CD4-positive, alpha-beta memory T cell (primary cell): Measurements from ENCODE around the gene LPCAT3. TPM values are rescaled to one million over a fixed set of nuclear protein-coding genes. Genes with fewer than 3 reads are reported as not detected.

ENCODE experiments used
- CTCF ChIA-PET: fragments of 350-600 bp; sonication (Branson Sonifier 250); formaldehyde crosslinking; loops from one replicate; lab custom pipeline; 2021; ENCODE audit warnings: inconsistent platforms; ENCODE audit not compliant: partially characterized antibody; lab: Charles Lee
- POLR2A ChIA-PET: fragments of 350-600 bp; sonication (Branson Sonifier 250); formaldehyde crosslinking; loops from one replicate; lab custom pipeline; 2021; ENCODE audit not compliant: partially characterized antibody; lab: Charles Lee
- DNase-seq, 5 donors: peaks; one replicate each; pipeline versions ENCODE4 v3.0.0 to v3.0.0-alpha.2; 2020 to 2022; ENCODE audit warnings: mixed read lengths in 1 of 5
- H3K27ac ChIP-seq: one replicate; pipeline ENCODE4 v1.7.0; 2013; ENCODE audit warnings: low read depth, low read length
- H3K27me3 ChIP-seq: 2 replicates; pipeline ENCODE4 v1.7.0; 2013; ENCODE audit warnings: mild to moderate bottlenecking, low read length, moderate library complexity; ENCODE audit not compliant: insufficient read depth
- H3K36me3 ChIP-seq: 2 replicates; pipeline ENCODE4 v1.7.0; 2013; ENCODE audit warnings: mild to moderate bottlenecking, low read length, moderate library complexity; ENCODE audit not compliant: insufficient read depth
- H3K4me1 ChIP-seq: 2 replicates; pipeline ENCODE4 v1.7.0; 2013; ENCODE audit warnings: mild to moderate bottlenecking, low read length, moderate library complexity; ENCODE audit not compliant: insufficient read depth
- H3K4me3 ChIP-seq, 2 donors: one replicate each; pipeline ENCODE4 v1.7.0; 2013; ENCODE audit warnings: low read length in 2 of 2, mild to moderate bottlenecking in 1 of 2
- H3K9me3 ChIP-seq, 2 donors: one replicate each; pipeline ENCODE4 v1.7.0; 2013; ENCODE audit warnings: low read length in 2 of 2, control low read depth in 1 of 2; ENCODE audit not compliant: control insufficient read depth in 1 of 2
- H3K27ac Mint-ChIP-seq, 7 donors: one replicate each; pipeline ENCODE4 v1.8.0; 2020 to 2021; ENCODE audit warnings: mixed read lengths in 7 of 7, mild to moderate bottlenecking in 6 of 7, inconsistent platforms in 3 of 7, moderate library complexity in 3 of 7
- H3K27me3 Mint-ChIP-seq, 2 donors: one replicate each; pipeline ENCODE4 v1.8.0; 2020 to 2021; ENCODE audit warnings: mixed read lengths in 2 of 2
- H3K36me3 Mint-ChIP-seq, 2 donors: one replicate each; pipeline ENCODE4 v1.8.0; 2020 to 2021; ENCODE audit warnings: mixed read lengths in 2 of 2, inconsistent platforms in 1 of 2, mild to moderate bottlenecking in 1 of 2
- H3K4me1 Mint-ChIP-seq, 4 donors: one replicate each; pipeline ENCODE4 v1.8.0; 2020 to 2021; ENCODE audit warnings: mixed read lengths in 4 of 4, mild to moderate bottlenecking in 1 of 4
- H3K4me3 Mint-ChIP-seq, 8 donors: one replicate each; pipeline ENCODE4 v1.8.0; 2020 to 2021; ENCODE audit warnings: mixed read lengths in 8 of 8, mild to moderate bottlenecking in 7 of 8, moderate library complexity in 6 of 8, inconsistent platforms in 3 of 8
- H3K9me3 Mint-ChIP-seq, 8 donors: one replicate each; pipeline ENCODE4 v1.8.0; 2020 to 2021; ENCODE audit warnings: mixed read lengths in 8 of 8, mild to moderate bottlenecking in 5 of 8, inconsistent platforms in 3 of 8, moderate library complexity in 1 of 8
- intact Hi-C: fragments of 100-400 bp; cut with micrococcal nuclease; formaldehyde crosslinking; loops from one replicate; pipeline ENCODE4 v1.15.1; 2023
- polyA plus RNA-seq, 2 donors: library from polyadenylated mRNA; unstranded; fragments of 300-500 nt; fragmentation: Illumina TruSeq; gene quantifications; one replicate each; pipeline ENCODE4 v1.2.3, GENCODE V29; 2021
- total RNA-seq, 2 experiments: library from RNA; stranded (reverse); gene quantifications; one replicate each; pipeline ENCODE4 v1.2.3, GENCODE V29; 2021

Gene LPCAT3
- total and polyA plus RNA-seq, 4 experiments from 2014 or later, result 18.3 to 33.8 (median 23.4) TPM

DNA sequence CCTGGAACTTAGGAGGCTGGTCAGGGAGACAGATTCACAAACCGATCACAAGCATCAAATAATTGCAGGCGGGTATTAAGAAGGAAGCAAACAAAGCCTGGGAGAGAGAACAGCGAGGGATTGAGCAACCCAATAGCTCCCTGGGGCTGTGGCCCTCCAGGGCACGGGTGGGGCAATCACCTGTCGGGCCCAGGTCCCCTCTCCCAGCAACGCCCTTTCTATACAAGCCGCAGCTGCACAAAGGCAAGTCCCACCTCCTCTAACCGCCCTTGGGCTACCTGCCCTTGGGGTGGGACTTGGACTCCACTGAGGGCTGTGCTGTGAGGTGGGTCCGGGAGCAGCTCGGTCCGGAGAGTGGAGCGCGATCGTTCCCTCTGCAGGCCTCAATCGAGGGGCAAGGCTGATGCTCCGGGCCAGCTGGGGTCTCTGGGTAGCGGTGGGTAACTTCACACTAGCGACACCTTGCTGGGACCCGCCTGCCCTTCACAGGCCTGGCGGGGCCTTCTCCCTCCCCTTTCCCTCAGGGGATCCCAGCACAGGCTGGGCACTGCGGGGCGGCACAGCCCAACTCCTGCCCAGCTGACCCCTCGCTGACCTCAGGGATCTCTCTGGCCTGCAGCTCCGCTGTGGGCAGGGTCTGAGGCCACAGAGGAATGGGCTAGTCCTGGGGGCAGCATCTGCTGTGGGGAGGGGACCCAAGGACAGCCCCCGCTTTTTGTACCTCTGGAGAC, 55.8 kb downstream of the LPCAT3 start:
- Mint-ChIP-seq H3K27ac (peak overlapping the region; percentile 98 to 99 (median 99)), H3K4me3 (peak overlapping the region in 7 of 8 donors; percentile 63 to 98 (median 84)), H3K9me3 (no peaks in the 10 kb centered on the region), H3K27me3 (no peaks in the 10 kb centered on the region), H3K36me3 (peaks cover 36 to 52% of the 10 kb centered on the region in 2 donors), H3K4me1 (peaks cover 41 to 69% (median 55%) of the 10 kb centered on the region in 4 donors)
- Histone ChIP-seq H3K27ac (peak overlapping the region; percentile 96), H3K9me3 (no peaks in the 10 kb centered on the region), H3K27me3 (no peaks in the 10 kb centered on the region), H3K36me3 (peaks cover 36% of the 10 kb centered on the region), H3K4me3 (peak overlapping the region in 1 of 2 donors; percentile 10), H3K4me1 (peaks cover 74% of the 10 kb centered on the region)
- POLR2A ChIA-PET, result interaction anchor here (1.0 to 13.5 kb wide), 13 partner anchors 8 to 273 kb away, joined by 3 to 1807 read pairs (median 9); partner anchors contain the start of genes ATN1, C12orf57, C1RL and CDCA3
- DNase-seq, result no peak
- intact Hi-C loops, result no loop called here
- CTCF ChIA-PET, result interaction anchor here (1.0 to 13.5 kb wide), 7 partner anchors 18 to 151 kb away, joined by 3 to 774 read pairs (median 8); partner anchors contain the start of genes C12orf57, PTPN6 and RNU7-1

DNA sequence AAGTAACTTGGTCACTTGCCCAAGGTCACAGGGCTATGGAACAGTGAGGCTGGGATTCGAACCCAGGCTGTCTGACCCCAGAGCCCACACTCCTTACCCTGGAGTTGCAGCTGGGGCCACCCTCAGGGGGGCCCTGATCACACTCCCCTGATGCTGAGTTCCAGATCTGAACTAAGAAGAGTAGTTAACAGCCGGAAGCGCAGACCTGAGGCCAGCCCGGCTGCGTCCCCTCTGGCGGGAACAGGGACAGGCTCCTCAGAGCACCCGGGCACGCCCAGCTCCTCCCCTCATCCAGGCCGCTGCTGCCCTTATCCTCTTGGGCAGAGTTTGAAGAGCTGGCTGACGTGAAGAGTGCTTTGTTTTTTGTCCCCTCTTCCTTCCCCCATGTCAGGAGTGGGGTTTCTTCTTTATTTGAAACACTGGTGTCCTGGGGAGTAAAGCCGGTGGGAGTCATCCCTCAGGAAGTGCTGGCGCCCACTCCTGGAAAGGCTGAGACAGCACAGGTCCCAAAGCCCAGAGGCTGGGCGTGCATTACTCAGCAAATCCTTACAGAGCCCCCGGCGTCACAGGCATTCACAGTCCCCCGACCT, 56.5 kb downstream of the LPCAT3 start:
- no peaks in the 10 kb centered on the region for H3K27me3 ChIP-seq
- H3K27ac ChIP-seq, result peak overlapping the region; percentile 96
- Mint-ChIP-seq H3K4me1 (peaks cover 46 to 75% (median 60%) of the 10 kb centered on the region in 4 donors), H3K27me3 (no peaks in the 10 kb centered on the region), H3K9me3 (no peaks in the 10 kb centered on the region), H3K4me3 (peak overlapping the region; percentile 59 to 98 (median 82)), H3K27ac (peak overlapping the region; percentile 98 to 99 (median 99)), H3K36me3 (peaks cover 38 to 55% of the 10 kb centered on the region in 2 donors)
- intact Hi-C loops, result loop anchor here (1.0 to 2.0 kb wide), 3 partner anchors 8 to 37 kb away; partner anchors contain the start of gene C12orf57
- peaks cover 36% of the 10 kb centered on the region for H3K36me3 ChIP-seq
- CTCF ChIA-PET, result interaction anchor here (1.0 to 13.5 kb wide), 10 partner anchors 17 to 151 kb away, joined by 3 to 774 read pairs (median 7); partner anchors contain the start of genes C12orf57, C1RL, PTPN6 and RNU7-1
- POLR2A ChIA-PET, result interaction anchor here (0.8 to 13.5 kb wide), 19 partner anchors 7 to 492 kb away, joined by 3 to 1807 read pairs (median 6); partner anchors contain the start of genes ATN1, C12orf57, C1RL and CDCA3
- peaks cover 81% of the 10 kb centered on the region for H3K4me1 ChIP-seq
- H3K4me3 ChIP-seq, result peak overlapping the region; percentile 10 to 19
- no peaks in the 10 kb centered on the region for H3K9me3 ChIP-seq
- peak in 2 of 5 donors; percentile 42 to 52 for DNase-seq

DNA sequence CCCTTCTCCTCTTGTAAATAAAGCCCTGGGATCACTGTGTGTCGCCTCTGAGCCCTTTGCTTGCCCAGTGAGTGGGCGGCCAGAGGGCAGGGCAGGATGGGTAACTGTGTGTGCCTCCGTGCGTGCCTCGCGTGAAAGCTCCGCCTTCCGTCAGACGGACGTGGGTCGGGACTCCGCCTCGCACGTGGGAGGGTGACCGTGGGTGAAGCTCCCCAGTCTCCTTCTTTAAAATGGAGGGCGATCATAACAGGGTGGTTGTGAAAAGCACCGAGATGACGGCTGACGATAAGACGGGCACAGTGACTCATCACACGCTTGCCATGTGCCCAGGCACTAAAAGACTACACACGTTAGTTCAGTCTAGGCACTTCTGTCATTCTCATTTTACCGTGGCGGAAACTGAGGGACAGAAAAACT, 57.0 kb downstream of the LPCAT3 start:
- CTCF ChIA-PET, result interaction anchor here (1.2 to 13.5 kb wide), 8 partner anchors 17 to 152 kb away, joined by 3 to 774 read pairs (median 9); partner anchors contain the start of genes C12orf57, C1RL, PTPN6 and RNU7-1
- H3K4me1 ChIP-seq, result peaks cover 86% of the 10 kb centered on the region
- H3K4me3 ChIP-seq, result peak overlapping the region; percentile 10 to 19
- intact Hi-C loops, result loop anchor here (1.0 to 2.0 kb wide), 3 partner anchors 8 to 36 kb away; partner anchors contain the start of gene C12orf57
- no peaks in the 10 kb centered on the region for H3K9me3 ChIP-seq
- H3K27me3 ChIP-seq, result no peaks in the 10 kb centered on the region
- peak; percentile 85 to 98 (median 89) for DNase-seq
- Mint-ChIP-seq H3K4me1 (peaks cover 51 to 80% (median 65%) of the 10 kb centered on the region in 4 donors), H3K9me3 (no peaks in the 10 kb centered on the region), H3K27ac (peak overlapping the region; percentile 98 to 99 (median 99)), H3K27me3 (no peaks in the 10 kb centered on the region), H3K4me3 (peak overlapping the region; percentile 63 to 98 (median 82)), H3K36me3 (peaks cover 40 to 55% of the 10 kb centered on the region in 2 donors)
- POLR2A ChIA-PET, result interaction anchor here (0.8 to 13.5 kb wide), 19 partner anchors 8 to 1009 kb away, joined by 3 to 1807 read pairs (median 6); partner anchors contain the start of genes ATN1, C12orf57, C1RL and CDCA3
- peak overlapping the region; percentile 96 for H3K27ac ChIP-seq
- H3K36me3 ChIP-seq, result peaks cover 38% of the 10 kb centered on the region

DNA sequence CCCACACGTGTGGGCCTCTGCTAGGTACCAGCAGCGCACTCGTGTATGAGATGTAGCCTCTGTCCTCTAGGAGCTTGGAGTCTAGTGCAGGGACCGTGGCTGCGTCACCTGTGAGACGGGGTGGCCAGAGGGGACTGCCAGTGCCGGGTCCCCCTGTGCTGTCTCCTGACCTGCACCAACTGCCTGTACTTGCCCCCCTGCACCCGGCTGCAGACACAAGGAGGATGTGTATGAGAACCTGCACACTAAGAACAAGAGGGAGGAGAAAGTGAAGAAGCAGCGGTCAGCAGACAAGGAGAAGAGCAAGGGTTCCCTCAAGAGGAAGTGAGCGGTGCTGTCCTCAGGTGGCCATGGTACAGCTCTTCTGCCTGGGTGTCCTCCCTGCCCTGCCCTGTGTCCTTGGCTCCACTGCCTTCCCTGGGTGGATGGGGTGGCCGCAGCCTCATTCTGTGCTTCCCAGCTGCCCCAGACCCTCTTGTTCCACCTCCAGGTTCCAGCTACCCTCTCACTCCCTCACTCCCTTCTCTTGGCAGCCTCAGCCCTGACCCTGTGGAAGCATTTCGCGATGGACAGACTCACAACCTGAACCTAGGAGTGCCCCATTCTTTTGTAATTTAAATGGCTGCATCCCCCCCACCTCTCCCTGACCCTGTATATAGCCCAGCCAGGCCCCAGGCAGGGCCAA, 57.5 kb downstream of the LPCAT3 start:
- Mint-ChIP-seq H3K36me3 (peaks cover 40 to 56% of the 10 kb centered on the region in 2 donors), H3K9me3 (no peaks in the 10 kb centered on the region), H3K4me3 (peak overlapping the region in 7 of 8 donors; percentile 63 to 98 (median 84)), H3K27ac (peak overlapping the region; percentile 98 to 99 (median 99)), H3K4me1 (peaks cover 57 to 86% (median 71%) of the 10 kb centered on the region in 4 donors), H3K27me3 (no peaks in the 10 kb centered on the region)
- Histone ChIP-seq H3K9me3 (no peaks in the 10 kb centered on the region), H3K36me3 (peaks cover 38% of the 10 kb centered on the region), H3K27ac (peak overlapping the region; percentile 96), H3K4me3 (peak overlapping the region; percentile 10 to 19), H3K27me3 (no peaks in the 10 kb centered on the region), H3K4me1 (peaks cover 92% of the 10 kb centered on the region)
- ChIA-PET CTCF (interaction anchor here (1.2 to 13.5 kb wide), 9 partner anchors 16 to 152 kb away, joined by 3 to 774 read pairs (median 8); partner anchors contain the start of genes C12orf57, C1RL, PTPN6 and RNU7-1), POLR2A (interaction anchor here (0.7 to 13.5 kb wide), 19 partner anchors 8 to 1010 kb away, joined by 3 to 1807 read pairs (median 6); partner anchors contain the start of genes ATN1, C12orf57, C1RL and CD4)
- peak in 3 of 5 donors; percentile 34 to 50 (median 40) for DNase-seq
- intact Hi-C loops, result loop anchor here (1.0 to 2.0 kb wide), 3 partner anchors 7 to 36 kb away; partner anchors contain the start of gene C12orf57

DNA sequence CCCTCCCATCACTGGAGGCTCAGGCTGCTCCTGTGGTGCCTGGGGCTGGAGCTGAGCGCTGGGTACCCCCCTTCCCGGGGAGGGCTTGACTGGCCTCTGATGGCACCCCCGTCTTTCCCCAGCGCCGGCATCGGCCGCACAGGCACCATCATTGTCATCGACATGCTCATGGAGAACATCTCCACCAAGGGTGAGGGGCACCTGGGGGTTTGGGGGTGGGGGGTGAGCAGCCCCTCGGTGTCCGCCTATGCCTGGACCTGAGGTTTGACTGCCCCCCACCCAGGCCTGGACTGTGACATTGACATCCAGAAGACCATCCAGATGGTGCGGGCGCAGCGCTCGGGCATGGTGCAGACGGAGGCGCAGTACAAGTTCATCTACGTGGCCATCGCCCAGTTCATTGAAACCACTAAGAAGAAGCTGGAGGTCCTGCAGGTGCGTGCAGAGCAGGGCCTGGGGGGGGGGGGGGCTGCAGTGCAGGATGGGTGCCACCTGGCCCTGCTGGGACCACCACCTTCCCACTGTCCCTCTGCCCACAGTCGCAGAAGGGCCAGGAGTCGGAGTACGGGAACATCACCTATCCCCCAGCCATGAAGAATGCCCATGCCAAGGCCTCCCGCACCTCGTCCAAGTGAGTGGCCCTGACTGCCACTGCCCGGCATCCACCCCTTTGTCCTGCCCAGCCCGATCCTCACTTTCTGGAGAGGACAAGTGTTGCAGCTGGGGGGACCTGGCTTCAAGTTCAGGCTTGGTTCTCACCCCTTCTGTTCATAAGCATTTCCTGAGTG, 58.3 kb downstream of the LPCAT3 start:
- Histone ChIP-seq H3K4me1 (peaks cover 94% of the 10 kb centered on the region), H3K4me3 (peak overlapping the region in 1 of 2 donors; percentile 58), H3K27me3 (no peaks in the 10 kb centered on the region), H3K27ac (peak overlapping the region; percentile 96), H3K9me3 (no peaks in the 10 kb centered on the region), H3K36me3 (peaks cover 38% of the 10 kb centered on the region)
- Mint-ChIP-seq H3K27me3 (no peaks in the 10 kb centered on the region), H3K4me3 (peak overlapping the region in 7 of 8 donors; percentile 63 to 98 (median 93)), H3K27ac (peak overlapping the region; percentile 98 to 100 (median 99)), H3K36me3 (peaks cover 37 to 52% of the 10 kb centered on the region in 2 donors), H3K9me3 (no peaks in the 10 kb centered on the region), H3K4me1 (peaks cover 58 to 89% (median 73%) of the 10 kb centered on the region in 4 donors)
- DNase-seq, result no peak
- intact Hi-C loops, result loop anchor here (2.0 kb wide), 1 partner anchor 35 kb away; no protein-coding TSS in a partner anchor
- CTCF ChIA-PET, result interaction anchor here (1.5 to 13.5 kb wide), 9 partner anchors 8 to 153 kb away, joined by 3 to 774 read pairs (median 8); partner anchors contain the start of genes C12orf57, PTPN6, RNU7-1 and SPSB2
- POLR2A ChIA-PET, result interaction anchor here (0.7 to 13.5 kb wide), 19 partner anchors 9 to 1011 kb away, joined by 3 to 1807 read pairs (median 8); partner anchors contain the start of genes ATN1, C12orf57, C1RL and CD4
